GM12874 (cell line): ENCODE results near the gene ICAM4.

ENCODE experiments used
- TF ChIP-seq, protein P1 (sequence below): IDR thresholded peaks from 2 replicates; pipeline ENCODE4 v1.5.1; 2011; ENCODE audit warnings: low read depth, mild to moderate bottlenecking, control low read depth, low read length, moderate library complexity; ENCODE audit not compliant: insufficient read depth

Gene ICAM4

DNA sequence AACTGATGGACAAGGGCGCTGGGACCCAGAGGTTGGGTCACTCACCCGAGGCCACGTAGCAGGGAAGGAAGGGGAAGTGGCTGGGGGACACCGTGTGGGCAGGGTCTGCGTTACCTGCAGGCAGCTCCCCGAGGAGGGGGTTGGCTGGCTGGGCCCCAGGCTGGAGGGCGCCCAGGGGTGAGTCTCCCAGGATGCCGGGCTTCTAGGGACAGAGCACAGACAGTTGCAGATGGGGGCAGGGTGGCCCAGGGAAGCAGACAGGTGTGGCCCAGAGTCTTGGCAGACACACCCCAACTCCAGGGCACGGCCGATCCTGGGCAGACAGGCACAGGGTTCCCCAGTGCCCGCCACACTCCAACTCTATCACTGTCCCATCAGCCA is 34.7 kb downstream of the ICAM4 start:
- TF ChIP-seq, protein P1, sequence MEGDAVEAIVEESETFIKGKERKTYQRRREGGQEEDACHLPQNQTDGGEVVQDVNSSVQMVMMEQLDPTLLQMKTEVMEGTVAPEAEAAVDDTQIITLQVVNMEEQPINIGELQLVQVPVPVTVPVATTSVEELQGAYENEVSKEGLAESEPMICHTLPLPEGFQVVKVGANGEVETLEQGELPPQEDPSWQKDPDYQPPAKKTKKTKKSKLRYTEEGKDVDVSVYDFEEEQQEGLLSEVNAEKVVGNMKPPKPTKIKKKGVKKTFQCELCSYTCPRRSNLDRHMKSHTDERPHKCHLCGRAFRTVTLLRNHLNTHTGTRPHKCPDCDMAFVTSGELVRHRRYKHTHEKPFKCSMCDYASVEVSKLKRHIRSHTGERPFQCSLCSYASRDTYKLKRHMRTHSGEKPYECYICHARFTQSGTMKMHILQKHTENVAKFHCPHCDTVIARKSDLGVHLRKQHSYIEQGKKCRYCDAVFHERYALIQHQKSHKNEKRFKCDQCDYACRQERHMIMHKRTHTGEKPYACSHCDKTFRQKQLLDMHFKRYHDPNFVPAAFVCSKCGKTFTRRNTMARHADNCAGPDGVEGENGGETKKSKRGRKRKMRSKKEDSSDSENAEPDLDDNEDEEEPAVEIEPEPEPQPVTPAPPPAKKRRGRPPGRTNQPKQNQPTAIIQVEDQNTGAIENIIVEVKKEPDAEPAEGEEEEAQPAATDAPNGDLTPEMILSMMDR: no peak

DNA sequence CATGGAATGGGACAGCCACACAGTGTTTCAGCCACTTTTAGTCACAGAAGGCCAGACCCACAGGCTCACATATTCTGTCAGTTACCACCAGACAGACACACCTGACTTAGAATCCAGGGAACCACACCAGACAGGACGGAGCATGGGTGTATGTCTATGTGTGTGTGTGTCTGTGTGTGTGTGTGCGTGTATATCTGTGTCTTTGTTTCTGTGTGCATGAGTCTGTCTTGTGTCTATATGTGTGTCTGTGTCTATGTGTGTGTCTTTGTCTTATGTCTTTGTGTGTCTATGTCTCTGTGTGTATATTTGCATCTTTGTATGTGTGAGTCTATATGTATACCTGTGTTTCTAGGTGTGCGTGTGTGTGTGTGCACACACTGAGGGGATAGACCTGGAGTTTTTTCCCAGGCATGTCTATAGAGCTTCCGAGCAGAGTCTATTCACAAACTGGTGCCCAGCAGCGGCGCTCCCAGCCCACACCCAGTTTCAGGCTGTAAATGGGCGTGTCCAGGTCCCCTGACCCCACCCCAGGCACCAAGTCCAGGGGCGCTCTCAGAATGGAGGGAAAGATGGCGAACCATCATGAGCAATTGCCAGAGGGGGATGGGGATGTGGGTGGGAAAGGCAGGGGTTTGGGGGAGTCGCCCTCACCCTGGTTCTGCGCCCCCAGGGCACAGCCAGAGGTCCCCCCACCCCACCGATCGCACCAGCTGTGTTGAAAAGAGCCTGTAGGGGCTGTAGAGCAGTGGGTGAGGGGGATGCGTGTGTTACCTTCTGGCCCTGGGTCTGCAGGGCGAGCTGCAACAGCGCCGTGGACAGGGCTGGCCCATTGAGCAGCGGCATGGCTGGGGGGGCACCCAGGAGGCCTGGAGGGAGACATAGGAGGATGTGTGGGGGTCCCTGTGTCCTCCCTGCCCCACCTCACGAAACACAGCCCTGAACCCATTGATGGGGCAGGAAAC is 35.4 kb downstream of the ICAM4 start:
- TF ChIP-seq, protein P1: no peak

DNA sequence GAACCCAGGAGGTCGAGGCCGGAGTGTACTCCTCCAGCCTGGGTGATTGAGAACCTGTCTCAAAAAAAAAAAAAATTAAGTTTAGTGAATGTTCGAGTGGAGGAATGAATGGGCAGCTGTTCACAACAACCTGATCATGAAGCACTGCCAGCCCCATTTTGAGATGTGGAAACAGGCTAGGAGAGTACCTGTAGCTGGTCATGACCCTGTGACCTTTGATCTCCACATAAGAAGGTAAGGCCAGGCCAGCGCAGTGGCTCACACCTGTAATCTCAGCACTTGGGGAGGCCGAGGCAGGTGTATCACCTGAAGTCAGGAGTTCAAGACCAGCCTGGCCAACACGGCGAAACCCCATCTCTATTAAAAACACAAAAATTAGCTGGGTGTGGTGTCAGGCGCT is 39.0 kb downstream of the ICAM4 start:
- TF ChIP-seq, protein P1: no peak

DNA sequence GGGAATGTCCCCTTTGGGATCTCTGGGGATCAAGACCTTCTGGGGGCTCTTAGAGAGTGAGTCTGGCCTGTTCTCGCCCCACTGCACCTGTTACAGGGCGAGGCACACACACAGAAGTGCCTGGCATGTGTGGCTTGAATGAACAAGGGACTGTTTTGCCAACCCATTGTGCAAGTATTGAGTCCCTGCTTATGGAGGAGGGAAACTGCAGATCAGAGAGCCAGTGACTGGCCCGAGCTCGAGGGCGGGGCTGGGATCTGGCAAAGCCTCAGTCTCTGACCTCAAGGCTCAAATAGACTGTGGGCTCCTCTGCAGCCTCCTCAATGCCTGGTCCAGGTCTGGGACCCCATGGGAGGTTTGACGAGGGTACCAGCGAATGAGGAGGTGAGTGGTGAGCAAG is 41.0 kb downstream of the ICAM4 start:
- TF ChIP-seq, protein P1: no peak

DNA sequence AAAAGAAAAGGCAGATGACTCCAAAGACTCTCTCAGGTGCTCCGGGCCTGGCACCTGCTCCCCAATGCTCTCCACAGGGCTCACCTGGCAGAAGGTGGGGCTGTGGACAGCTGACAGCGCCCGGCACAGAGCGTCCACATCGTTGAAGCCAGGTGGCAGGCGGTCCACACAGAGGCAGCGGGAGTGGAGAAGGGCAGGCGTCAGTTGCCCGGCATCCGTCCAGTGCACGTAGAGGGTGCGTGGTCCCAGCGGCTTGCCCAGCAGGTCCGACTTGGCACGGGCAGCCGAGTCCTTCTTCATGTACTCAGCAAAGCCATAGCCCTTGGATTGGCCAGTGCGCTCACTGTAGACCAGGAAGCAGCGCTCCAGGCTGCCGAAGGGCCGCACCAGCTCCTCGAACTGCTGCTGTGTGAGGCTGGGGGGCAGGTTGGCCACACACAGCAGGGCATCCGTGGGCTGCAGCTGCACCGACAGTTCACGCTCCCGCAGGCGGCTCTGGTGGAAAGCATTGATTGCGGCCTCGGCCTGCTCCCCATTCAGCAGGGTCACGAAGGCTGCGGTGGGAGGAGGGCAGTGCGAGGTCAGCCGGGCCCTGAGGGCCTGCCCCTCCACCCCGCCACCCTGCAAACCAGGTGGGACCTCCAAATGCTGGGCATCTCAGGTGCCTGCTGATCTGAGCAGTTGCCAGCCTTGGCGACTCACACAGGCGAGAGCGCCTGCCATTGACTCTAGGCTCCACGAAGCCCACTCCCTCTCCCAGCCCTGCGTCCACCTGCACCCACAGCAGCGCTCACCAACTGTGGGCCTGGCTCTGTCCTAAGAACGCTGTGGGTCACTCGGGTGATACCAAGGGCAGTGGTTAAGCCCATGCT is 42.0 kb downstream of the ICAM4 start:
- TF ChIP-seq, protein P1: no peak

DNA sequence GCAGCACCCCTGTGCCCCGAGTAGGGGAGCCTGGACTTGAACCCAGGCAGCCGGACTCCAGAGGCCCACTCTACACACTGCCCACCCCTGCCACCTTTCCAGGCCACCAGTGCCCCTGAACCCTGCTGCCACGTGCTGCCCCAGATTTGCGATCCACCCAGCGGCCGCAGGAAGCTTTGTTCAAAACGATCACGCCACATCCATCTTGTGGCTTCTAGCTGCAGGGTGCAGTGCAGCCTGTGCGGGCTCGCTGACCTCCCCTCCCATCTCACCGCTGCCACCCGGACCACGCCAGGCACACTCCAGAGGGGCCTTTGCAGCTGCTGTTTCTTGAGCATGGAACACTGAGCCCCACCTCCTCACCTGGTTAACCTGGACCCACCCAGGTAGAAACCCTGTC is 42.8 kb downstream of the ICAM4 start:
- TF ChIP-seq, protein P1: no peak

DNA sequence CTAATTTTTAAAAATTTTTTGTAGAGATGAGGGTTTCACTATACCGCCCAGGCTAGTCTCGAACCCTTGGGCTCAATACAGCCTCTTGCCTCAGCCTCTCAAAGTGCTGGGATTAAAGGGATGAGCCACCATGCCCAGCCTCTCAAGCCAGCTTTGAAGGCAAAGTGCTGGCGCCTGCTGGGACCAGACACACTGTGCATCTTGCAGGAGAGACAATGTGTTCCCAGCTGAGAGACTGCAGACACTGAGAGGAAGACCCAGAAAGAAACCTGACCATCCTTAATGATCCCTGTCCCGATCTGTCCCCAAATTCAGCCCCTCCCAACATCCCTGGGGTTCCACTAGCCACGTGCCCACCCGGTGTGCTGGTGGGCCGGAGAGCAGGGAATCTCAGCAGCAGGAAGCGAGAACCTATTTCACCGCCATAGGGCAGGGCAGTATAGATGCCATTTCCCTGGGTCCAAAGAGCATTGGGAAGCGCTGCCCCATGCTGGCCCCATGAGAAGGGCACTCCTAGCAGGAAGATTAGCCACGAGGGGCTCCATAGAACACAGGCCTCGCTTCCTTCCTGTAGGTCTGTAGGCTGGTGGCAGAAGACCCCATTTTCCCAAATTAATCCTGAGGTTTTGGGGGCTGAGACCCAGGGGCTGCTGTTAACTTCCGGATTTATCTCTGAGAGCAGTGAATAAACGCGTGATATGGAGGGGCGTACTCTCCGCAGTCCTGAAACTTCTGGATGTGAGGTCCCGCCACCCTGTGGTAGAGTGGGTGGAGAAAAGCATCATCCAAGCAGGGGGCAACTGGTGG is 45.6 kb downstream of the ICAM4 start:
- TF ChIP-seq, protein P1: no peak
